Glutamatergic neuron (in vitro differentiated cells): ENCODE results near the gene TACC2. TPM values are rescaled to one million over a fixed set of nuclear protein-coding genes. Genes with fewer than 3 reads are reported as not detected.

Experiments used
- DNase-seq: peaks from one replicate; pipeline ENCODE4 v3.0.0; 2022
- H3K27ac Mint-ChIP-seq: one replicate; pipeline ENCODE4 v1.8.0; 2020; ENCODE audit warnings: mild to moderate bottlenecking, mixed read lengths, inconsistent platforms; ENCODE audit not compliant: unreplicated experiment
- H3K27me3 Mint-ChIP-seq: one replicate; pipeline ENCODE4 v1.8.0; 2020; ENCODE audit warnings: mild to moderate bottlenecking, moderate library complexity, mixed read lengths, inconsistent platforms; ENCODE audit not compliant: unreplicated experiment
- H3K36me3 Mint-ChIP-seq: one replicate; pipeline ENCODE4 v1.8.0; 2020; ENCODE audit warnings: mild to moderate bottlenecking, mixed read lengths, inconsistent platforms; ENCODE audit not compliant: unreplicated experiment
- H3K4me1 Mint-ChIP-seq: one replicate; pipeline ENCODE4 v1.8.0; 2020; ENCODE audit warnings: mild to moderate bottlenecking, low read depth, mixed read lengths, inconsistent platforms; ENCODE audit not compliant: unreplicated experiment
- H3K4me3 Mint-ChIP-seq: one replicate; pipeline ENCODE4 v1.8.0; 2020; ENCODE audit warnings: mild to moderate bottlenecking, mixed read lengths, inconsistent platforms; ENCODE audit not compliant: unreplicated experiment
- H3K9me3 Mint-ChIP-seq: one replicate; pipeline ENCODE4 v1.8.0; 2020; ENCODE audit warnings: mild to moderate bottlenecking, moderate library complexity, mixed read lengths, inconsistent platforms; ENCODE audit not compliant: unreplicated experiment
- total RNA-seq: library from RNA; stranded (reverse); fragmentation: NEBNext Ultra II Directional; extraction: Animal tissue kit (Norgen Biotek cat#: 25700); gene quantifications from one replicate; pipeline ENCODE4 v1.2.1, GENCODE V29; 2021; ENCODE audit not compliant: unreplicated experiment
- TF ChIP-seq, protein P1 (sequence below): fragments of 200-600 bp; sonication (generic); IDR thresholded peaks from one replicate; pipeline ENCODE4 v1.5.0; 2021; ENCODE audit not compliant: partially characterized antibody, unreplicated experiment

Gene TACC2
- total RNA-seq, 1 donor from 2014 or later = 499 TPM

DNA sequence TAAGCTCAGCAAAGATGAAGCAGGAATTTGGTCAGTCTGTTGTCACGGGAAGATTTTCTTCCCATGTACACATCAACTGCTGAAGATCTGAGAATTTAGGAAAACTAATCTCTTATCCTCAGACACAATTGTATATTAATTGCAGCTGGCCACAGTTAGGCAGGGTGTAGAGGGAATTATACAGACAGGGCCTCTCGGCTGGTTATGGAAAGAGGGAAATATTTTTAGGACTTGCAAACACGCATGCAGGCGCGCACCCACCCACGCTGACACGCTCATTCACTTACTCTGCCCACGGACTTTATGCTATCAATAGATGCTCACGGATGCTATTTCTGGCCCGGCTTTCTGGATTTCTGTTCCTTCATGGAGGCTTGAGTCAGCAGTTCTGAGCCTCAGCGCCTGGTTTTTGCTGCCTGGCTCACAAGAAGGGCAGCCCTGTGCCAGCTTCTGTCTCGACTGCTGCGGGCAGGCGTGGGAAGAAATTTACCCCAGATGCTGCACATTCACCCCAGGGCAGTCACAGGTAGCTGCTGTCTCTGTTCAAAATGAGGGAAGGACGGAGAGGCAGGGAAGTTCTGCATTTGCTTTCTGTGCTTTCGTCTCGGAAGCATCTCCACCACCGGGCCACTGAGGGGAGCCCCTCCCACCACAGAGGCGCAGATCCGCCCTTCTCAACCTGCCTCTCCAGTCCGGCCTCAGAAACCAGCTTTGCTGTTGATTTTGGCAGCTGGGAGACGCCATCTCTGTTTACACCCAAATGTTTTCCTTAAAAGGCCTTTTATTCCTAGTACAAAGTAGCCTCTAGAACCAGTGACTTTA is 165.8 kb downstream of the TACC2 start:
- DNase-seq = peak; percentile 70
- TF ChIP-seq, protein P1, sequence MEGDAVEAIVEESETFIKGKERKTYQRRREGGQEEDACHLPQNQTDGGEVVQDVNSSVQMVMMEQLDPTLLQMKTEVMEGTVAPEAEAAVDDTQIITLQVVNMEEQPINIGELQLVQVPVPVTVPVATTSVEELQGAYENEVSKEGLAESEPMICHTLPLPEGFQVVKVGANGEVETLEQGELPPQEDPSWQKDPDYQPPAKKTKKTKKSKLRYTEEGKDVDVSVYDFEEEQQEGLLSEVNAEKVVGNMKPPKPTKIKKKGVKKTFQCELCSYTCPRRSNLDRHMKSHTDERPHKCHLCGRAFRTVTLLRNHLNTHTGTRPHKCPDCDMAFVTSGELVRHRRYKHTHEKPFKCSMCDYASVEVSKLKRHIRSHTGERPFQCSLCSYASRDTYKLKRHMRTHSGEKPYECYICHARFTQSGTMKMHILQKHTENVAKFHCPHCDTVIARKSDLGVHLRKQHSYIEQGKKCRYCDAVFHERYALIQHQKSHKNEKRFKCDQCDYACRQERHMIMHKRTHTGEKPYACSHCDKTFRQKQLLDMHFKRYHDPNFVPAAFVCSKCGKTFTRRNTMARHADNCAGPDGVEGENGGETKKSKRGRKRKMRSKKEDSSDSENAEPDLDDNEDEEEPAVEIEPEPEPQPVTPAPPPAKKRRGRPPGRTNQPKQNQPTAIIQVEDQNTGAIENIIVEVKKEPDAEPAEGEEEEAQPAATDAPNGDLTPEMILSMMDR = no peak
- Mint-ChIP-seq H3K9me3 (peaks cover 38% of the 10 kb centered on the region), H3K27ac (peak overlapping the region; percentile 98), H3K4me3 (peak overlapping the region; percentile 87), H3K4me1 (peaks cover 77% of the 10 kb centered on the region), H3K27me3 (peaks cover 40% of the 10 kb centered on the region), H3K36me3 (peaks cover 6% of the 10 kb centered on the region)

DNA sequence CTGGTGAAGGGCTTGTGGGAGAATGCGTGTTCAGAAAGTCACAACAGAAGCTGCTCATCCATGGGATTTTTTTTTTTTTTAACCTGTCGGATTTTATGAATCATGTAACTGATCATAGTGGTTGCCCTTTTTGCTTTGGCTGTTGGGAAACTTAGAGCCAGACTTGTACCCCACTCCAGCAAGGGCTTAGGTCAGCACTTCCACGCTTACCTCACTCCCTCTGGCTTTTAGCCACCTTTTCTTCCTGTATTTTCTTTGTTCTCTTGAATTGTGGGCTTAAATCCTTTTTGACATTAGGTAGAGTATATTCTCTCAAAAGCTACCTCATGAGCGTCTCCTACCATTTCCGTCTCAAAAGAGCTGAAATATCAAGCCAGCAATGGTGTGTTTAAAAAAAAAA is 168.5 kb downstream of the TACC2 start:
- no peak for DNase-seq
- peaks cover 77% of the 10 kb centered on the region for H3K4me1 Mint-ChIP-seq
- H3K27ac Mint-ChIP-seq = peak overlapping the region; percentile 80
- TF ChIP-seq, protein P1 = no peak
- peak overlapping the region; percentile 14 for H3K4me3 Mint-ChIP-seq
- peaks cover 28% of the 10 kb centered on the region for H3K27me3 Mint-ChIP-seq
- peaks cover 21% of the 10 kb centered on the region for H3K9me3 Mint-ChIP-seq
- no peaks in the 10 kb centered on the region for H3K36me3 Mint-ChIP-seq

DNA sequence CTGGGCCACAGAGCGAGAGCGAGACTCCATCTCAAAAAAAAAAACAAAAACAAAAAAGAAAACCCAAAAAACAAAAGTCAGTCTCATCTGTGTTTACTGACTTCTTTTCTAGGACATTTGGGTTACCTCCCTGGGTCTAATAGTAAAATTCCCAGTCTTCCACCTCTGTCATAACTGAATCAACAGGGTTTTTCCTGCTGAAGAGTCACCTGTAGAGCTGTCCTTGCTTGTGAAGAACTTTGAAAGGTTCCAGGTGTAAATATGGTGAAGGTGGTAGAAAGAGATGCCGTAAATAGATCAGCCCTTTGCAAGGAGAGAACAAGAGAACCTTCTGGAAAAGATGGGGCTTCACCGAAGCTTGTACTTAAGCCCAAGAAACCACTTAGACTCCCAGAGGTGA is 169.4 kb downstream of the TACC2 start:
- no peak for DNase-seq
- TF ChIP-seq, protein P1 = no peak
- Mint-ChIP-seq H3K27ac (peak overlapping the region; percentile 60), H3K9me3 (peaks cover 20% of the 10 kb centered on the region), H3K27me3 (peaks cover 24% of the 10 kb centered on the region), H3K4me3 (no peak overlapping the region), H3K36me3 (no peaks in the 10 kb centered on the region), H3K4me1 (peaks cover 71% of the 10 kb centered on the region)

DNA sequence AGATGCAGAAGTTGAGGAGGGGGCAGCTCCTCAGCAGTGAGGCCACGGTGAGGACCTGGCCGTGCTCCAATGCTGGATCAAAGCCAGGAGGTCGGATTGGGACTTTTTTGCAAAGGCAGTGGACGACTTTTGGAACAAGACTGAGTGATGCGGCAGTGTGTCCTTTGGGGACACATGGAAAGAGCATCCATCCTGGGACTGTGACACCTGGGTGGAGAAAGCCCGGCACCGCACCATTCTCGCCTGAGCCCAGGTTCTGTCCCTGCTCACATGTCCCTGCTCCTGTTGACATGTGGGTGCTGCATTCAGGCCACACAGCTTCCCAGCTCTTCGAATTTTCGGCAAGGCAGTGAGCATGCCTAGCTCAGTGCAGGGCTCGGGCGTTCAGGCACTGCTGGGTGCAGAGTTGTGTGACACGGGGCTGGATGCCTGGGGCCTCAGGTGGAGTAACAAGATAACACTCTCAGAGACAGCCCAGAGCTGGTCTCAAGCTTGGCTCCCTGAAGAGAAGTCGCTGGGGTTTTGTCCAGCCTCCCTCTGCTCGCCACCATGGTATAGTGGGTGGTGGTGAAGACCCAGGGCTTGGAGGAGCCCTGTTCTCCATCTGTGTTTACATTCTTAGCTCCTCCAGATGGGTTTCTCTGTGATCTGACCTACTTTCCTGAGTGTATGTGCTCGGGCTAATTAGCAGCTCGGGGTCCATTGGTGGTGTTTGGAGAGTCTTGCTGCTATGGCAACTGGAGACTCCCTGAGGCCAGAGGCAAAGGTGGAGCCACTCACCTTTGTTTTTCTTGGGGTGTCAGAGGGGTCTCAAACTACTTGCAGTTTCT is 170.4 kb downstream of the TACC2 start:
- TF ChIP-seq, protein P1 = no peak
- Mint-ChIP-seq H3K4me3 (peak overlapping the region; percentile 79), H3K27me3 (peaks cover 23% of the 10 kb centered on the region), H3K27ac (peak overlapping the region; percentile 60), H3K36me3 (no peaks in the 10 kb centered on the region), H3K4me1 (peaks cover 62% of the 10 kb centered on the region), H3K9me3 (peaks cover 23% of the 10 kb centered on the region)
- DNase-seq = no peak
